Astrocyte (in vitro differentiated cells and primary cell): ENCODE data around the gene C1S. TPM values are rescaled to one million over a fixed set of nuclear protein-coding genes. Genes with fewer than 3 reads are reported as not detected.

Experiments
- DNase-seq: peaks from one replicate; pipeline ENCODE4 v3.0.0-alpha.2; 2010; ENCODE audit warnings: low read depth
- FAIRE-seq: peaks from 2 replicates; lab custom pipeline; 2011; peaks lifted over from hg19 to GRCh38; lab: Jason Lieb, UNC
- H2AFZ ChIP-seq: 2 replicates; pipeline ENCODE4 v1.6.0; 2012; ENCODE audit warnings: low read depth, low read length, inconsistent platforms
- H3K27ac ChIP-seq: 2 replicates; pipeline ENCODE4 v1.5.1; 2011; ENCODE audit warnings: low read depth, low read length, inconsistent platforms
- H3K27me3 ChIP-seq: 2 replicates; pipeline ENCODE4 v1.6.0; 2011; ENCODE audit warnings: low read length, inconsistent platforms; ENCODE audit not compliant: insufficient read depth
- H3K36me3 ChIP-seq: 2 replicates; pipeline ENCODE4 v1.5.1; 2011; ENCODE audit warnings: low read length, inconsistent platforms; ENCODE audit not compliant: insufficient read depth
- H3K4me1 ChIP-seq: 2 replicates; pipeline ENCODE4 v1.5.1; 2011; ENCODE audit warnings: low read length, inconsistent platforms; ENCODE audit not compliant: insufficient read depth
- H3K4me2 ChIP-seq: 2 replicates; pipeline ENCODE4 v1.6.0; 2012; ENCODE audit warnings: low read length, inconsistent platforms
- H3K4me3 ChIP-seq: 2 replicates; pipeline ENCODE4 v1.5.1; 2011; ENCODE audit warnings: low read depth, mild to moderate bottlenecking, low read length, inconsistent platforms; ENCODE audit not compliant: insufficient read depth
- H3K79me2 ChIP-seq: 2 replicates; pipeline ENCODE4 v1.6.0; 2012; ENCODE audit warnings: mild to moderate bottlenecking, low read length, inconsistent platforms; ENCODE audit not compliant: insufficient read depth
- H3K9ac ChIP-seq: 2 replicates; pipeline ENCODE4 v1.6.0; 2012; ENCODE audit warnings: mild to moderate bottlenecking, low read length, inconsistent platforms
- H3K9me3 ChIP-seq: 2 replicates; pipeline ENCODE4 v1.5.1; 2012; ENCODE audit warnings: low read depth, mild to moderate bottlenecking, low read length, inconsistent platforms; ENCODE audit not compliant: insufficient read depth
- H4K20me1 ChIP-seq: 2 replicates; pipeline ENCODE4 v1.6.0; 2012; ENCODE audit warnings: low read length, inconsistent platforms; ENCODE audit not compliant: insufficient read depth
- H3K27ac Mint-ChIP-seq: one replicate; pipeline ENCODE4 v1.8.0; 2021; ENCODE audit warnings: mild to moderate bottlenecking, mixed read lengths; ENCODE audit not compliant: unreplicated experiment
- H3K27me3 Mint-ChIP-seq: one replicate; pipeline ENCODE4 v1.8.0; 2021; ENCODE audit warnings: low read depth, mixed read lengths; ENCODE audit not compliant: unreplicated experiment
- H3K36me3 Mint-ChIP-seq: one replicate; pipeline ENCODE4 v1.8.0; 2021; ENCODE audit warnings: low read depth, mixed read lengths; ENCODE audit not compliant: unreplicated experiment
- H3K4me1 Mint-ChIP-seq: one replicate; pipeline ENCODE4 v1.8.0; 2021; ENCODE audit warnings: low read depth, mixed read lengths; ENCODE audit not compliant: unreplicated experiment
- H3K4me3 Mint-ChIP-seq: one replicate; pipeline ENCODE4 v1.8.0; 2021; ENCODE audit warnings: mild to moderate bottlenecking, moderate library complexity, mixed read lengths; ENCODE audit not compliant: unreplicated experiment
- H3K9me3 Mint-ChIP-seq: one replicate; pipeline ENCODE4 v1.8.0; 2021; ENCODE audit warnings: mild to moderate bottlenecking, mixed read lengths; ENCODE audit not compliant: unreplicated experiment
- EZH2 ChIP-seq: IDR thresholded peaks from 2 replicates; pipeline ENCODE4 v1.6.1; 2012; ENCODE audit warnings: mild to moderate bottlenecking, low read length, inconsistent platforms; ENCODE audit not compliant: insufficient read depth
- total RNA-seq: library from RNA; stranded (reverse); gene quantifications from 2 replicates; pipeline ENCODE4 v1.2.1, GENCODE V29; 2021
- TF ChIP-seq, protein P1 (sequence below): IDR thresholded peaks from 2 replicates; pipeline ENCODE4 v1.5.1; 2011; ENCODE audit warnings: low read depth, mild to moderate bottlenecking, inconsistent platforms, low read length, moderate library complexity; ENCODE audit not compliant: insufficient read depth

Gene C1S
- total RNA-seq, 1 donor from 2014 or later, result 5.2 TPM

DNA sequence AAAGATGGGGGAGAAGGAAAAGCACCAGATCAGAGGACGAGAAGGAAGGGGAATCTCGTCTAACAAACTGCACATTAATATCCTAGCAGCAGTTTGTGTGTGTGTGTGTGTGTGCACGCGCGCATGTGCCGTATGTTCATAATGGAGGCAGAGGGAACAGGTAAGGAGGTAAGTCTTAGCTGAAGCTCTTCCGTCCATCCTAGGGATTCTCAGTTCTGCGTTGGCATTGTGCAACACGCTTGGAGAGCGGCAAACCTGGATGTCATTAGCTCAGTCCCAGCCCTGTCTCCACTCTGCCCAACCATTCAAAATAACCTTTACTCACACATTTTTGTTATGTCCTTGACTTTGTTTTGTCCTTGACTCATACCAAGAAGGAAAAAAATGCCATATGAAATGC lies 33.4 kb downstream of the C1S start:
- H3K4me2 ChIP-seq, result no peak overlapping the region
- H3K79me2 ChIP-seq, result no peaks in the 10 kb centered on the region
- Mint-ChIP-seq H3K27me3 (peaks cover 19% of the 10 kb centered on the region), H3K4me3 (no peak overlapping the region), H3K4me1 (no peaks in the 10 kb centered on the region), H3K27ac (no peak overlapping the region), H3K9me3 (peaks cover under 1% of the 10 kb centered on the region), H3K36me3 (peaks cover 11% of the 10 kb centered on the region)
- H3K4me1 ChIP-seq, result peaks cover 5% of the 10 kb centered on the region
- H3K9ac ChIP-seq, result no peak overlapping the region
- no peak for FAIRE-seq
- TF ChIP-seq, protein P1, sequence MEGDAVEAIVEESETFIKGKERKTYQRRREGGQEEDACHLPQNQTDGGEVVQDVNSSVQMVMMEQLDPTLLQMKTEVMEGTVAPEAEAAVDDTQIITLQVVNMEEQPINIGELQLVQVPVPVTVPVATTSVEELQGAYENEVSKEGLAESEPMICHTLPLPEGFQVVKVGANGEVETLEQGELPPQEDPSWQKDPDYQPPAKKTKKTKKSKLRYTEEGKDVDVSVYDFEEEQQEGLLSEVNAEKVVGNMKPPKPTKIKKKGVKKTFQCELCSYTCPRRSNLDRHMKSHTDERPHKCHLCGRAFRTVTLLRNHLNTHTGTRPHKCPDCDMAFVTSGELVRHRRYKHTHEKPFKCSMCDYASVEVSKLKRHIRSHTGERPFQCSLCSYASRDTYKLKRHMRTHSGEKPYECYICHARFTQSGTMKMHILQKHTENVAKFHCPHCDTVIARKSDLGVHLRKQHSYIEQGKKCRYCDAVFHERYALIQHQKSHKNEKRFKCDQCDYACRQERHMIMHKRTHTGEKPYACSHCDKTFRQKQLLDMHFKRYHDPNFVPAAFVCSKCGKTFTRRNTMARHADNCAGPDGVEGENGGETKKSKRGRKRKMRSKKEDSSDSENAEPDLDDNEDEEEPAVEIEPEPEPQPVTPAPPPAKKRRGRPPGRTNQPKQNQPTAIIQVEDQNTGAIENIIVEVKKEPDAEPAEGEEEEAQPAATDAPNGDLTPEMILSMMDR, result no peak
- TF ChIP-seq EZH2, result no peak
- H3K9me3 ChIP-seq, result no peaks in the 10 kb centered on the region
- no peak overlapping the region for H3K27ac ChIP-seq
- H3K27me3 ChIP-seq, result peaks cover 6% of the 10 kb centered on the region
- no peaks in the 10 kb centered on the region for H4K20me1 ChIP-seq
- no peak overlapping the region for H2AFZ ChIP-seq
- no peak overlapping the region for H3K4me3 ChIP-seq
- DNase-seq, result no peak
- H3K36me3 ChIP-seq, result no peaks in the 10 kb centered on the region

DNA sequence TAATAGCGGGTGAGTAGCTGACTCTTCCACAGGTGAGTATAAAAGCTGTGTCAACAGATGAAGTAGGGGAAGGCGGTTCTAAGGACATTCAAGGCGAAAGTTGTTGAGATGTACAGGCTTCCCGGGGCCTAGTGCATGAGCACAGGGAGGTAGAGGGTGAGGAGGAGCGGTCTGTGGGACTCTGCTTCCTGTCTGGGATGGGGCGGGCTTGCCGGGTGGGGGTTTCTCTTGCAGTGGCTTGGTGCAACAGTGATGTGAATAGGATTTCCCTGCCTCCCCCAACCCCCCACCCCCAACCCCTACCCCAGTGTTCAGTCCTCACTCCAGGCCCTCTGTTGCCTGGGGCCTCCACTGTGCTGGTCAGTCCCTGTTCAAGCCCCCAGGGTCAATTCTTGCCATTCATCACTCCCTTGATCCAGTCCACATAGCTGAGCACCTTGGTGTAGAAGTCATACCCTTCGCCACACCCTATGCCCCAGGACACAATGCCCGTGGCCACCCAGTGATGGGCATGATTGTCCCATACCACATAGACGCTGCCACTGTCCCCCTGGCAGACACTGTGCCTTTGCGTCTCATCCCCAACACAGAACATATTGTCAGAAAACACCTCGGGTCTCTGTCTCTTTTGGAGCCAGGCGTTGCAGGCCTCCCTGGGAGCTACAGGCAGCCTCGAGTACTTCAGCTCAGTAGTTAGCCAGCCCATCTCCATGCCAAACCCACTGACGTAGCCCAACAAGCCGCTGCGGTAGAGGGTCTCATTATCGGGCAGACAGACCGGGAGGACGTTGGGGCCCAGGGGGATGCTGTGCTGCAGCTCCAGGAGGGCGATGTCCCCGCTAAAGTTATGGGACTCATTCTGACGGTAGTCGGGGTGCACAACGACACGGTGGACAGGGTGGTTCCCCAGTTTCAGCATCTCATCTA lies 35.8 kb downstream of the C1S start:
- no peak for DNase-seq
- H3K27me3 Mint-ChIP-seq, result peaks cover 6% of the 10 kb centered on the region
- FAIRE-seq, result no peak
- H2AFZ ChIP-seq, result no peak overlapping the region
- H3K27ac ChIP-seq, result no peak overlapping the region
- H3K9me3 ChIP-seq, result no peaks in the 10 kb centered on the region
- H3K27me3 ChIP-seq, result peaks cover 3% of the 10 kb centered on the region
- H3K36me3 ChIP-seq, result no peaks in the 10 kb centered on the region
- no peak overlapping the region for H3K4me3 ChIP-seq
- H3K27ac Mint-ChIP-seq, result no peak overlapping the region
- no peaks in the 10 kb centered on the region for H3K4me1 Mint-ChIP-seq
- peaks cover 5% of the 10 kb centered on the region for H3K4me1 ChIP-seq
- H3K4me2 ChIP-seq, result no peak overlapping the region
- no peak overlapping the region for H3K4me3 Mint-ChIP-seq
- TF ChIP-seq, protein P1, result no peak
- TF ChIP-seq EZH2, result no peak
- H3K9me3 Mint-ChIP-seq, result no peaks in the 10 kb centered on the region
- no peaks in the 10 kb centered on the region for H4K20me1 ChIP-seq
- H3K79me2 ChIP-seq, result no peaks in the 10 kb centered on the region
- H3K36me3 Mint-ChIP-seq, result peaks cover 9% of the 10 kb centered on the region
- H3K9ac ChIP-seq, result no peak overlapping the region

DNA sequence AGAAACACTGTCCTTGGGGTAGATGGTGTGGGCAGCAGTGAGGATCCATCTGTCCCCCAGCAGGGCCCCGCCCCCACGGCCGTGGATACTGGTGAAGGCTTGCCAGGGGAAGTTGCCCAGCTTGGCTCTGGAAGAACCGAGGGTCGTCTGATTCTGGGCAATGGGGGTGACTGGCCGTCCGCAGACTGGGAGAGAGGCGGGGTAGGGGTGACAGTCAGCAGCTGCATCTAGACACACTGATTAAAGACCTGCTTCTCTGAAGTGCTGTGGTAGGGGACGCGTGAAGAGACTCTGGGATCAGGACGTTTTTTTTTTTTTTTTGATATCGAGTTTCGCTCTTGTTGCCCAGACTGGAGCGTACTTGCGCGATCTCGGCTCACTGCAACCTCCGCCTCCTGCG lies 36.5 kb downstream of the C1S start:
- Mint-ChIP-seq H3K27ac (no peak overlapping the region), H3K4me3 (no peak overlapping the region), H3K27me3 (peaks cover 4% of the 10 kb centered on the region), H3K4me1 (no peaks in the 10 kb centered on the region), H3K36me3 (peaks cover 12% of the 10 kb centered on the region), H3K9me3 (peaks cover under 1% of the 10 kb centered on the region)
- no peak overlapping the region for H3K27ac ChIP-seq
- no peak for FAIRE-seq
- no peak overlapping the region for H3K9ac ChIP-seq
- no peak for TF ChIP-seq EZH2
- TF ChIP-seq, protein P1, result no peak
- no peaks in the 10 kb centered on the region for H3K79me2 ChIP-seq
- no peak for DNase-seq
- no peak overlapping the region for H2AFZ ChIP-seq
- no peak overlapping the region for H3K4me3 ChIP-seq
- H4K20me1 ChIP-seq, result peaks cover 3% of the 10 kb centered on the region
- H3K27me3 ChIP-seq, result peaks cover 3% of the 10 kb centered on the region
- H3K9me3 ChIP-seq, result no peaks in the 10 kb centered on the region
- no peaks in the 10 kb centered on the region for H3K36me3 ChIP-seq
- H3K4me2 ChIP-seq, result no peak overlapping the region
- H3K4me1 ChIP-seq, result peaks cover 3% of the 10 kb centered on the region
